Measurements from ENCODE around the gene ZBTB7C. TPM values are rescaled to one million over a fixed set of nuclear protein-coding genes. Genes with fewer than 3 reads are reported as not detected.

ZBTB7C gene
- total and polyA plus RNA-seq, 4 donors, result 0.19 to 1.1 (median 0.45) TPM

- no peaks in the 10 kb centered on the region for H3K36me3 ChIP-seq (ENCODE audit: control insufficient read depth in 4 of 4, insufficient read depth in 3 of 4, low read depth in 1 of 4, low read length in 3 of 4)
- H3K4me3 ChIP-seq (ENCODE audit: low read depth in 1 of 3, low read length in 3 of 3), result no peak overlapping the region
- WGBS, result 71% methylated on average over 4 of the region's 4 CpGs
- H3K27ac ChIP-seq (ENCODE audit: low read depth in 1 of 2, low read length in 2 of 2), result no peak overlapping the region
- H3K9me3 ChIP-seq (ENCODE audit: control insufficient read depth in 4 of 4, low read length in 3 of 4), result peaks cover 0 to 5% (median 3%) of the 10 kb centered on the region in 4 donors
- DNase-seq (ENCODE audit: low spot score), result no peak
- no peaks in the 10 kb centered on the region for H3K27me3 ChIP-seq (ENCODE audit: control insufficient read depth in 4 of 4, insufficient read depth in 4 of 4, low read length in 3 of 4)
- H3K4me1 ChIP-seq (ENCODE audit: control insufficient read depth in 4 of 4, insufficient read depth in 4 of 4, low read length in 3 of 4), result no peaks in the 10 kb centered on the region
- TF ChIP-seq YY1 (IDR thresholded peaks at IDR 0.05), result no peak
- TF ChIP-seq JUND (IDR thresholded peaks at IDR 0.05), result no peak
- no peak for TF ChIP-seq EGR1 (IDR thresholded peaks at IDR 0.05; ENCODE audit: low read depth in 2 of 2)
- no peak for TF ChIP-seq HNF4G (IDR thresholded peaks at IDR 0.05)
- no peak for TF ChIP-seq GABPA (IDR thresholded peaks at IDR 0.05 in 1 of 2, conservative IDR thresholded peaks at IDR 0.05 in 1 of 2)
- no peak for TF ChIP-seq SP1 (IDR thresholded peaks at IDR 0.05)
- no peak for TF ChIP-seq MAX (IDR thresholded peaks at IDR 0.05)
- no peak for TF ChIP-seq RXRA (IDR thresholded peaks at IDR 0.05)
- no peak for TF ChIP-seq FOXA1 (IDR thresholded peaks at IDR 0.05)
- TF ChIP-seq RAD21 (IDR thresholded peaks at IDR 0.05), result no peak
- TF ChIP-seq ZBTB33 (IDR thresholded peaks at IDR 0.05), result no peak
- TF ChIP-seq TAF1 (conservative IDR thresholded peaks at IDR 0.05), result no peak
- TF ChIP-seq REST (IDR thresholded peaks at IDR 0.05), result no peak
- TF ChIP-seq FOXA2 (IDR thresholded peaks at IDR 0.05), result no peak
- TF ChIP-seq ATF3 (IDR thresholded peaks at IDR 0.05), result no peak
- no peak for TF ChIP-seq HNF4A (conservative IDR thresholded peaks at IDR 0.05)
- no peak for TF ChIP-seq NR2F2 (IDR thresholded peaks at IDR 0.05)
- no peak for TF ChIP-seq CTCF (IDR thresholded peaks at IDR 0.05; ENCODE audit: low read depth, low read length, missing input control)
- H3K9ac ChIP-seq (ENCODE audit: low read depth in 1 of 2, low read length in 2 of 2), result no peak overlapping the region
These were observed 409.4 kb downstream of the ZBTB7C start for GRCh38 chr18:47999801-48000248.

Measured in liver (tissue), 9 donors.